HL-60 (cell line): ENCODE measurements around the gene BUD23.

Experiments used
- CTCF ChIP-seq: IDR thresholded peaks from one replicate; pipeline ENCODE4 v1.5.1; 2011; ENCODE audit warnings: low read length, control low read depth, inconsistent platforms; ENCODE audit not compliant: insufficient read depth
- POLR2AphosphoS5 ChIP-seq: IDR thresholded peaks from 2 replicates; pipeline ENCODE4 v1.6.1; 2012; ENCODE audit warnings: low read depth
- SPI1 ChIP-seq: IDR thresholded peaks from 2 replicates; pipeline ENCODE4 v1.6.1; 2012; ENCODE audit warnings: low read depth, mild to moderate bottlenecking, borderline replicate concordance
- TF ChIP-seq, protein P1 (sequence below): IDR thresholded peaks from 2 replicates; pipeline ENCODE4 v1.6.1; 2012; ENCODE audit warnings: low read depth; ENCODE audit not compliant: insufficient replicate concordance

GRCh38 chr7:73646785-73647724 lies 36.3 kb upstream of the BUD23 start:
- TF ChIP-seq CTCF (no peak), SPI1 (no peak), POLR2AphosphoS5 (no peak)
- TF ChIP-seq, protein P1, sequence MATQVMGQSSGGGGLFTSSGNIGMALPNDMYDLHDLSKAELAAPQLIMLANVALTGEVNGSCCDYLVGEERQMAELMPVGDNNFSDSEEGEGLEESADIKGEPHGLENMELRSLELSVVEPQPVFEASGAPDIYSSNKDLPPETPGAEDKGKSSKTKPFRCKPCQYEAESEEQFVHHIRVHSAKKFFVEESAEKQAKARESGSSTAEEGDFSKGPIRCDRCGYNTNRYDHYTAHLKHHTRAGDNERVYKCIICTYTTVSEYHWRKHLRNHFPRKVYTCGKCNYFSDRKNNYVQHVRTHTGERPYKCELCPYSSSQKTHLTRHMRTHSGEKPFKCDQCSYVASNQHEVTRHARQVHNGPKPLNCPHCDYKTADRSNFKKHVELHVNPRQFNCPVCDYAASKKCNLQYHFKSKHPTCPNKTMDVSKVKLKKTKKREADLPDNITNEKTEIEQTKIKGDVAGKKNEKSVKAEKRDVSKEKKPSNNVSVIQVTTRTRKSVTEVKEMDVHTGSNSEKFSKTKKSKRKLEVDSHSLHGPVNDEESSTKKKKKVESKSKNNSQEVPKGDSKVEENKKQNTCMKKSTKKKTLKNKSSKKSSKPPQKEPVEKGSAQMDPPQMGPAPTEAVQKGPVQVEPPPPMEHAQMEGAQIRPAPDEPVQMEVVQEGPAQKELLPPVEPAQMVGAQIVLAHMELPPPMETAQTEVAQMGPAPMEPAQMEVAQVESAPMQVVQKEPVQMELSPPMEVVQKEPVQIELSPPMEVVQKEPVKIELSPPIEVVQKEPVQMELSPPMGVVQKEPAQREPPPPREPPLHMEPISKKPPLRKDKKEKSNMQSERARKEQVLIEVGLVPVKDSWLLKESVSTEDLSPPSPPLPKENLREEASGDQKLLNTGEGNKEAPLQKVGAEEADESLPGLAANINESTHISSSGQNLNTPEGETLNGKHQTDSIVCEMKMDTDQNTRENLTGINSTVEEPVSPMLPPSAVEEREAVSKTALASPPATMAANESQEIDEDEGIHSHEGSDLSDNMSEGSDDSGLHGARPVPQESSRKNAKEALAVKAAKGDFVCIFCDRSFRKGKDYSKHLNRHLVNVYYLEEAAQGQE, result no peak
